OCI-LY1 (cell line): ENCODE results near the gene PARVA.

ENCODE experiments used
- EZH2 ChIP-seq: fragments of 200-600 bp; sonication (generic), shearing (Covaris generic); IDR thresholded peaks from 2 replicates; pipeline ENCODE4 v1.8.0; 2017; ENCODE audit warnings: borderline replicate concordance, mixed run types, mild to moderate bottlenecking, antibody characterized with exemption, low read length, moderate library complexity, mixed read lengths
- TF ChIP-seq, protein P1 (sequence below): fragments of 200-600 bp; sonication (generic), shearing (Covaris generic); IDR thresholded peaks from 2 replicates; pipeline ENCODE4 v1.5.1; 2017; ENCODE audit warnings: mild to moderate bottlenecking, antibody characterized with exemption, low read length, moderate library complexity, mixed read lengths

DNA sequence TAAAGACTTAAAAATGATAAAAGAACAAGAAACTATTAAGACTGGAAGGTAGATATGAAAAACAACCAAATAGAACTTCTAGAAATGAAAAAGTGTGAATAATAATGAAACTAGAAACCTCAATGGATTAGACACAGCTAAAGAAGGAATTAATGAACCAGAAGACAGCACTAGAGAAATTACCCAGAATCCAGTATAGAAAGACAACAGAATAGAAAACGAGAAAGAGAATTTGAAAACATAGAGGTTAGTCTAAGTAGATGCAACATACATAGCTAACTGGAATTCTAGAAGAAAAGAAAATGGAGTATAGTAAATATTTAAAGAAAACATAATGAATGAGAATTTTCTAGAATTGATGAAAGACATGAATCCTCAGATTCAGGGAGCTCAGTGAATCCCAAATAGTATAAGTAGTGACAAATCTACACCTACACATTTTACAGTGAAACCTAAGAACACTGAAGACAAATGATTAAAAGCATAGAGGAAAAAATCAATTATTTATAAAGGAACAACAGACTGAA, 111.9 kb downstream of the PARVA start:
- TF ChIP-seq, protein P1, sequence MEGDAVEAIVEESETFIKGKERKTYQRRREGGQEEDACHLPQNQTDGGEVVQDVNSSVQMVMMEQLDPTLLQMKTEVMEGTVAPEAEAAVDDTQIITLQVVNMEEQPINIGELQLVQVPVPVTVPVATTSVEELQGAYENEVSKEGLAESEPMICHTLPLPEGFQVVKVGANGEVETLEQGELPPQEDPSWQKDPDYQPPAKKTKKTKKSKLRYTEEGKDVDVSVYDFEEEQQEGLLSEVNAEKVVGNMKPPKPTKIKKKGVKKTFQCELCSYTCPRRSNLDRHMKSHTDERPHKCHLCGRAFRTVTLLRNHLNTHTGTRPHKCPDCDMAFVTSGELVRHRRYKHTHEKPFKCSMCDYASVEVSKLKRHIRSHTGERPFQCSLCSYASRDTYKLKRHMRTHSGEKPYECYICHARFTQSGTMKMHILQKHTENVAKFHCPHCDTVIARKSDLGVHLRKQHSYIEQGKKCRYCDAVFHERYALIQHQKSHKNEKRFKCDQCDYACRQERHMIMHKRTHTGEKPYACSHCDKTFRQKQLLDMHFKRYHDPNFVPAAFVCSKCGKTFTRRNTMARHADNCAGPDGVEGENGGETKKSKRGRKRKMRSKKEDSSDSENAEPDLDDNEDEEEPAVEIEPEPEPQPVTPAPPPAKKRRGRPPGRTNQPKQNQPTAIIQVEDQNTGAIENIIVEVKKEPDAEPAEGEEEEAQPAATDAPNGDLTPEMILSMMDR: no peak
- no peak for TF ChIP-seq EZH2
